ENCODE measurements around the gene PLAAT4.
"Not testable (repeated sequence)": the region's sequence is repeated elsewhere in the genome, so short reads cannot be mapped to it uniquely, and the experiment has no call there.

Gene PLAAT4

GRCh38 chr11:63573881-63574855 lies 37.6 kb downstream of the PLAAT4 start:
- H3K27me3 ChIP-seq (ENCODE audit: insufficient read depth, insufficient read length), result no peaks in the 10 kb centered on the region
- H3K9ac ChIP-seq (ENCODE audit: insufficient read length, low read depth), result no peak overlapping the region
- H3K4me1 ChIP-seq (ENCODE audit: insufficient read depth, insufficient read length), result no peaks in the 10 kb centered on the region
- no peaks in the 10 kb centered on the region; the same call in 1 of the 2 replicates for H3K9me3 ChIP-seq (ENCODE audit: insufficient read depth, low read length)
- H3K36me3 ChIP-seq (ENCODE audit: insufficient read depth, insufficient read length, low read length), result no peaks in the 10 kb centered on the region
- H3K4me3 ChIP-seq (ENCODE audit: insufficient read length, low read depth), result no peak overlapping the region
- TF ChIP-seq ZNF274 (IDR thresholded peaks at IDR 0.05; ENCODE audit: low read depth, low read length) (no peak), SUZ12 (IDR thresholded peaks at IDR 0.05; ENCODE audit: extremely low read depth, insufficient read depth, insufficient read length) (no peak), YY1 (IDR thresholded peaks at IDR 0.05; ENCODE audit: insufficient read depth, insufficient read length) (no peak)
- no peak for DNase-seq (ENCODE audit: low read depth, low spot score)

- H3K27me3 ChIP-seq (ENCODE audit: insufficient read depth, insufficient read length), result no peaks in the 10 kb centered on the region
- no peak for TF ChIP-seq SUZ12 (IDR thresholded peaks at IDR 0.05; ENCODE audit: extremely low read depth, insufficient read depth, insufficient read length)
- no peak for TF ChIP-seq YY1 (IDR thresholded peaks at IDR 0.05; ENCODE audit: insufficient read depth, insufficient read length)
- TF ChIP-seq ZNF274 (IDR thresholded peaks at IDR 0.05; ENCODE audit: low read depth, low read length), result no peak
- no peaks in the 10 kb centered on the region for H3K4me1 ChIP-seq (ENCODE audit: insufficient read depth, insufficient read length)
- H3K9ac ChIP-seq (ENCODE audit: insufficient read length, low read depth), result no peak overlapping the region
- H3K4me3 ChIP-seq (ENCODE audit: insufficient read length, low read depth), result no peak overlapping the region
- peaks cover 4% of the 10 kb centered on the region for H3K9me3 ChIP-seq (ENCODE audit: insufficient read depth, low read length)
- DNase-seq (ENCODE audit: low read depth, low spot score), result no peak
- no peaks in the 10 kb centered on the region for H3K36me3 ChIP-seq (ENCODE audit: insufficient read depth, insufficient read length, low read length)
Observed at GRCh38 chr11:63574856-63575602, 38.4 kb downstream of the PLAAT4 start.

GRCh38 chr11:63578882-63579281 lies 42.3 kb downstream of the PLAAT4 start:
- H3K36me3 ChIP-seq (ENCODE audit: insufficient read depth, insufficient read length, low read length); H3K4me1 ChIP-seq (ENCODE audit: insufficient read depth, insufficient read length); H3K9ac ChIP-seq (ENCODE audit: insufficient read length, low read depth); H3K4me3 ChIP-seq (ENCODE audit: insufficient read length, low read depth); DNase-seq (ENCODE audit: low read depth, low spot score); H3K27me3 ChIP-seq (ENCODE audit: insufficient read depth, insufficient read length): not testable (repeated sequence)
- peaks cover 39% of the 10 kb centered on the region for H3K9me3 ChIP-seq (ENCODE audit: insufficient read depth, low read length)

GRCh38 chr11:63581224-63581623 lies 44.6 kb downstream of the PLAAT4 start:
- not testable (repeated sequence) for H3K36me3 ChIP-seq (ENCODE audit: insufficient read depth, insufficient read length, low read length); H3K4me3 ChIP-seq (ENCODE audit: insufficient read length, low read depth); DNase-seq (ENCODE audit: low read depth, low spot score)

GRCh38 chr11:63583357-63583677 lies 46.7 kb downstream of the PLAAT4 start:
- no peaks in the 10 kb centered on the region for H3K36me3 ChIP-seq (ENCODE audit: insufficient read depth, insufficient read length, low read length)
- TF ChIP-seq SUZ12 (IDR thresholded peaks at IDR 0.05; ENCODE audit: extremely low read depth, insufficient read depth, insufficient read length), result no peak
- TF ChIP-seq YY1 (IDR thresholded peaks at IDR 0.05; ENCODE audit: insufficient read depth, insufficient read length), result no peak
- TF ChIP-seq ZNF274 (IDR thresholded peaks at IDR 0.05; ENCODE audit: low read depth, low read length), result no peak
- DNase-seq (ENCODE audit: low read depth, low spot score), result no peak
- no peak overlapping the region for H3K9ac ChIP-seq (ENCODE audit: insufficient read length, low read depth)
- H3K4me3 ChIP-seq (ENCODE audit: insufficient read length, low read depth), result no peak overlapping the region
- peaks cover 39% of the 10 kb centered on the region for H3K9me3 ChIP-seq (ENCODE audit: insufficient read depth, low read length)
- no peaks in the 10 kb centered on the region for H3K27me3 ChIP-seq (ENCODE audit: insufficient read depth, insufficient read length)
- no peaks in the 10 kb centered on the region for H3K4me1 ChIP-seq (ENCODE audit: insufficient read depth, insufficient read length)

More at GRCh38 chr11:63581224-63581623, 44.6 kb downstream of the PLAAT4 start:
- H3K9ac ChIP-seq (ENCODE audit: insufficient read length, low read depth); H3K4me1 ChIP-seq (ENCODE audit: insufficient read depth, insufficient read length); H3K27me3 ChIP-seq (ENCODE audit: insufficient read depth, insufficient read length): not testable (repeated sequence)
- H3K9me3 ChIP-seq (ENCODE audit: insufficient read depth, low read length), result peaks cover 39% of the 10 kb centered on the region

- H3K4me3 ChIP-seq (ENCODE audit: insufficient read length, low read depth), result no peak overlapping the region
- TF ChIP-seq ZNF274 (IDR thresholded peaks at IDR 0.05; ENCODE audit: low read depth, low read length), result no peak
- no peak for TF ChIP-seq YY1 (IDR thresholded peaks at IDR 0.05; ENCODE audit: insufficient read depth, insufficient read length)
- TF ChIP-seq SUZ12 (IDR thresholded peaks at IDR 0.05; ENCODE audit: extremely low read depth, insufficient read depth, insufficient read length), result no peak
- DNase-seq (ENCODE audit: low read depth, low spot score), result no peak
- no peaks in the 10 kb centered on the region for H3K4me1 ChIP-seq (ENCODE audit: insufficient read depth, insufficient read length)
- H3K27me3 ChIP-seq (ENCODE audit: insufficient read depth, insufficient read length), result no peaks in the 10 kb centered on the region
- H3K36me3 ChIP-seq (ENCODE audit: insufficient read depth, insufficient read length, low read length), result no peaks in the 10 kb centered on the region
- peaks cover 19% of the 10 kb centered on the region for H3K9me3 ChIP-seq (ENCODE audit: insufficient read depth, low read length)
- no peak overlapping the region for H3K9ac ChIP-seq (ENCODE audit: insufficient read length, low read depth)
Observed at GRCh38 chr11:63586451-63587166, 50.0 kb downstream of the PLAAT4 start.

GRCh38 chr11:63589000-63589399 lies 52.4 kb downstream of the PLAAT4 start:
- Histone ChIP-seq H3K4me1 (ENCODE audit: insufficient read depth, insufficient read length) (no peaks in the 10 kb centered on the region), H3K36me3 (ENCODE audit: insufficient read depth, insufficient read length, low read length) (no peaks in the 10 kb centered on the region), H3K9me3 (ENCODE audit: insufficient read depth, low read length) (no peaks in the 10 kb centered on the region; the same call in 1 of the 2 replicates), H3K9ac (ENCODE audit: insufficient read length, low read depth) (no peak overlapping the region), H3K4me3 (ENCODE audit: insufficient read length, low read depth) (no peak overlapping the region), H3K27me3 (ENCODE audit: insufficient read depth, insufficient read length) (no peaks in the 10 kb centered on the region)
- no peak for TF ChIP-seq SUZ12 (IDR thresholded peaks at IDR 0.05; ENCODE audit: extremely low read depth, insufficient read depth, insufficient read length)
- no peak for TF ChIP-seq YY1 (IDR thresholded peaks at IDR 0.05; ENCODE audit: insufficient read depth, insufficient read length)
- no peak for TF ChIP-seq ZNF274 (IDR thresholded peaks at IDR 0.05; ENCODE audit: low read depth, low read length)
- DNase-seq (ENCODE audit: low read depth, low spot score), result no peak

All from NT2/D1 (cell line).